ENCODE data around the gene NIPBL. TPM values are rescaled to one million over a fixed set of nuclear protein-coding genes. Genes with fewer than 3 reads are reported as not detected.

Gene NIPBL
- total RNA-seq, 1 donor from 2014 or later = 70.0 TPM

GRCh38 chr5:37014321-37014720 is 137.8 kb downstream of the NIPBL start:
- intact Hi-C loops (cut with micrococcal nuclease) = no loop called here

DNA sequence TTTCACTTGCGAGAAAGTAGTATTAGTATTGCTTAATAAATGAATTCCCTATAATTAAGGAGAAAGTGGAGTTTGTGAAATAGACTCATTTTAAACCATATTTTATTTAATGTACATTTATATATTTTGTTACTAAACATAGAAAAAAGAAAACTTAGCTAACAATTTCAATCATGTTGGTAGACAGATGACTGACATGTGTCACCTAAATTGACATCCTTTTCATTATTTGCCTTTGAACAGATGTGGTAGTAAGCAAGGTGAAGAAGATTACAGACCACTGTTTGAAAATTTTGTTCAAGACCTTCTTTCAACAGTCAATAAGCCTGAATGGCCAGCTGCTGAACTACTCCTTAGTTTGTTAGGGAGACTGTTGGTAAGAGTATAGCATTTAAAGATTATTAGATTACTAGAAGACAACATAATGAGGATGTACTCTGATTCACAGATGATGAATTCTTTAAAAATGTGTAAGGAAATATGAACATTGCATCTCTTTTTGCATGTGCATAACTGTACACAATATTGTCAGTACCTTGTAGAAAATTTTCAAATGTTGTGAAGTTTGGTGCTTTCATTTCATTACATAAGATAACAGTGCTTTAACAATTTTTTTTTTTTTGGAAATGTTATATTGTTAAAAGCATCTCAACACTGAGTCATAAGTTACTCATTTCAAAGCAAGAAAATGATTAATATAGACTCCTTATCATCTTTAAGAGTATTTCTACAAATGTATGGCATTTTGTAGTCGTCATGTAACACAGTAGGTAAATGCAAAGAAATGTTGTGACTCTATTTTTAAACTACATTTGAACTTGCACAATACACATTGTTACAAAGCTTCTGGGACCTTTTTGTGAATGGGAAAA is 139.5 kb downstream of the NIPBL start:
- intact Hi-C loops (cut with micrococcal nuclease) = no loop called here

- intact Hi-C loops (cut with micrococcal nuclease) = no loop called here
Measured at GRCh38 chr5:37028910-37029309, 152.3 kb downstream of the NIPBL start.

- intact Hi-C loops (cut with micrococcal nuclease) = no loop called here
Measured at GRCh38 chr5:37029436-37029835, 152.9 kb downstream of the NIPBL start.

DNA sequence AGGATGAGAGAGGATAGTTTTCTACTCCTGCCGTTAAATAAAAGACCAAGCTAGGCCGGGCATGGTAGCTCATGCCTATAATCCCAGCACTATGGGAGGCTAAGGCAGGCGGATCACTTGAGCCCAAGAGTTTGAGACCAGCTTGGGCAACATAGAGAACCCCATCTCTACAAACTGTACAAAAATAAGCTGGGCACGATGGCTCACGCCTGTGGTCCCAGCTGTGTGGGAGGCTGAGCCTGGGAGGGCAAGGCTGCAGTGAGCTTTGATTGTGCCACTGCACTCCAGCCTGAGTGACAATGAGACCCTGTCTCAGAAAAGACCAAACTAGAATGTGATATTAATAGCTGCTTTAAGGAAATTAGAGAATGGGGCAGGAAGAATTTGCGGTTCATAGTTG is 158.4 kb downstream of the NIPBL start:
- intact Hi-C loops (cut with micrococcal nuclease) = no loop called here

DNA sequence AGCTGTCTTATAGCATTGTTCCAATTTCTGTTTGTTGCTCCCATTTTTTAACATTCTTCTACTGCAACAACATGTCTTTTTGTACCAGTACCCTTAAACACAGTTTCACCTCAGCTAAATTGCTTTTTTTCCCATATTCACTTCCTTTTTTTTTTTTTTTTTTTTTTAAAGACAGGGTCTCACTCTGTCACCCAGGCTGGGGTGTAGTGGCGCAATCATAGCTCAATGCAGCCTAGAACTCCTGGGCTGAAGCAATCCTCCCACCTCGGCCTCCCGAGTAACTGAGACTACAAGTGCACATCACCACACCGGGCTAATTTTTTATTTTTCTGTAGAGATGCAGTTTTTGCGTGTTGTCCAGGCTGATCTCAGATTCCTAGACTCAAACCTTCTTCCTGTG is 161.3 kb downstream of the NIPBL start:
- intact Hi-C loops (cut with micrococcal nuclease) = no loop called here

DNA sequence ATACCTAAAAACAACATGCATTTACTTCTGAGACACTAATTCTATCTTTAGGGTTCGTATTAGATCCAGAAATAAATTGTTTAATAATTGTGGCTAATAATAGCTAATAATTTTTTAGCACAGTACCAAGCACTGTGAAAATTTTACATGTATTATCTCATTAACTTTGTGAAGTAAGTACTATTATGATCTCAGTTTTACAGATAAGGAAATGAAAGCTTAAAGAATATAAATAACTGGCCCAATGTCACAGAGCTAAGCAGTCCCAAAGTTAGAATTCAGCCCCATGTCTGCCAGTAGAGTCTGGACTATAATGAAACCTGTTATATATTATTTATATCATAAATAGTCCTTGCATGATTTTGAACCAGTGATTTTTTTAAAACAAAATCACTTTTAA is 163.3 kb downstream of the NIPBL start:
- intact Hi-C loops (cut with micrococcal nuclease) = no loop called here

DNA sequence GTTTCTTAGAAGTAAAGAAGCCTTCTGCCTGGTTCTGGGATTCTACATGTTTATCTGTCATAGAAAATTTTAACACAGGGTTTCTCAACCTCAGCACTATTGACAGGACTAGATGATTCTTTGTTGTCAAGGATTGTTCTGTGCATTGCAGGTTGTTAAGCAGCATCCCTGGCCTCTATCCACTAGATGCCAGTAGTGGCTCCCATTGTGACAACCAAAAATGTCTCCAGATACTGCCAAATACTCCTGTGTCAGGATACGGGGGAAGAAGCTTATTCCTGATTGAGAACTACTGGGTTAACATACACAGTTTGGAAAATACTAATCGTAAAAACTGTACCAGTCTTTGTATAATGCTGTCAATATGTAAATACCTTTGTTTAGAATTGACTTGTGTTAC is 167.1 kb downstream of the NIPBL start:
- intact Hi-C loops (cut with micrococcal nuclease) = no loop called here

GRCh38 chr5:37044120-37044519 is 167.6 kb downstream of the NIPBL start:
- intact Hi-C loops (cut with micrococcal nuclease) = no loop called here

- intact Hi-C loops (cut with micrococcal nuclease) = loop anchor here (2.0 kb wide), 1 partner anchor 203 kb away; the partner anchor contains the start of gene CPLANE1
Measured at GRCh38 chr5:37045703-37046102, 169.1 kb downstream of the NIPBL start.

DNA sequence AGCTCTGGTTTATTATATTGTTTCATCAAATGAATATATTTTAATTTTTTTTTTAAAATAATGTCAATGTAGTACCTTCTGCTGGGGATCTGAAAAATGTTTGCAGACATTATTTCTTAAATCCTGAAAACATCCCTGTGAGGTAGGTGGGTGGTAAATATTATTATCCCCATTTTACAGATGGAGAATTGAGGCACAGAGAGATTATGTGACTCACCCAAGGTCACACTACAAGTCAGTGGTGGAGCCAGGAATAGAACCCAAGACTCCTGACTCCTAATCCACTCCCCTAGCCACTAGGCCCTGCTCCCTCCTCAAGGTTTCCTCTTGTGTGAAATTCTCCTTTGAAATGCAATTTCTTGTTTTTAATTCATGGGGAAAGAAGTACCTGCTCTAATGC is 171.4 kb downstream of the NIPBL start:
- intact Hi-C loops (cut with micrococcal nuclease) = loop anchor here (2.0 kb wide), 1 partner anchor 201 kb away; the partner anchor contains the start of gene CPLANE1

GRCh38 chr5:37054391-37054790 is 177.8 kb downstream of the NIPBL start:
- intact Hi-C loops (cut with micrococcal nuclease) = loop anchor here (10.0 kb wide), 1 partner anchor 260 kb away; no protein-coding TSS in a partner anchor

DNA sequence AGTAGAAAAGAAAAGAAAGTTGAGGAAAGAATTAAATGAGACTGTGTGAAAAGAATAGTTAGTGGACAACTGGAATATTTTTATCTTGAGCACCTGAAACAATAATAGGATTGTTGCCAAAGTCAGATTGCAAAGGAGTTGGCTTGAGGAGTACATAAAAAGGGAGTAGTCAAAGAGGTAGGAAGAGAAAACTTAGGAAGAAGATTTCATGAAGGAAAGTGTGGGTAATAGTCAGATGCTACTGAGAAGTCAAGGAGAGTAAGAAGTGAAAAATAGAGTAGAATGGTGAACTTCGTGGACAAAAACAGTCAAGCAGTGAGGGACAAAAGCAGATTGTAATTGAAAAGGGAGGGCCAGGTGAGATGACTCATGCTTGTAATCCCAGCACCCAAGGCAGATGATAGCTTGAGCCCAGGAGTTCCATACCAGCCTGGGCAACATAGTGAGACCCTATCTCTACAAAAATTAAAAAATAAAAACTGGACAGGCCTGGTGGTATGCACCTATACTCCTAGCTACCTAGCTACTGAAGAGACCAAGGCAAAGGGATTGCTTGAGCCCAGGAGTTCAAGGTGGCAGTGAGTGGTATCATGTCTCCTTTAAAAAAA is 178.9 kb downstream of the NIPBL start:
- intact Hi-C loops (cut with micrococcal nuclease) = loop anchor here (5.0 to 10.0 kb wide), 2 partner anchors 57 to 259 kb away; no protein-coding TSS in a partner anchor

GRCh38 chr5:37056762-37057161 is 180.2 kb downstream of the NIPBL start:
- intact Hi-C loops (cut with micrococcal nuclease) = loop anchor here (5.0 to 10.0 kb wide), 2 partner anchors 56 to 258 kb away; no protein-coding TSS in a partner anchor

DNA sequence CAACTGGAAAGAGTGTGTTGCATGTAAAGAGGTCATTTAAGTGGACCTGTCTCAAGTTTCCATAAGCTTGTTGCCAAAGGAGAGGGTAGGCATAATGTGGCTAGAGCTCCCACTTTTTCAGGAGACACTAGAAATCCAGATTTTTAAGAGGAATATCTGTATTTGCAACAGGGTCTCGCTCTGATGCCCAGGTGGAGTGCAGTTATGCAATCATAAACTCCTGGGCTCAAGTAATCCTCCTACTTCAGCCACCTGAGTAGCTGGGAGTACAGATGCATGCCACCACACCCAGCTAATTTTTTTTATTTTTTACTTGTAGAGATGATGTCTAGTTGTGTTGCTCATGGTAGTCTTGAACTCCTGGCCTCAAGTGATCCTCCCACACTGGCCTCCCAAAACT is 183.5 kb downstream of the NIPBL start:
- intact Hi-C loops (cut with micrococcal nuclease) = no loop called here

- intact Hi-C loops (cut with micrococcal nuclease) = no loop called here
Measured at GRCh38 chr5:37063739-37064138, 187.2 kb downstream of the NIPBL start.

GRCh38 chr5:37064442-37064841 is 187.9 kb downstream of the NIPBL start:
- intact Hi-C loops (cut with micrococcal nuclease) = no loop called here

GRCh38 chr5:37071487-37071886 is 194.9 kb downstream of the NIPBL start:
- intact Hi-C loops (cut with micrococcal nuclease) = no loop called here

- intact Hi-C loops (cut with micrococcal nuclease) = no loop called here
Measured at GRCh38 chr5:37071901-37072581, 195.5 kb downstream of the NIPBL start.

DNA sequence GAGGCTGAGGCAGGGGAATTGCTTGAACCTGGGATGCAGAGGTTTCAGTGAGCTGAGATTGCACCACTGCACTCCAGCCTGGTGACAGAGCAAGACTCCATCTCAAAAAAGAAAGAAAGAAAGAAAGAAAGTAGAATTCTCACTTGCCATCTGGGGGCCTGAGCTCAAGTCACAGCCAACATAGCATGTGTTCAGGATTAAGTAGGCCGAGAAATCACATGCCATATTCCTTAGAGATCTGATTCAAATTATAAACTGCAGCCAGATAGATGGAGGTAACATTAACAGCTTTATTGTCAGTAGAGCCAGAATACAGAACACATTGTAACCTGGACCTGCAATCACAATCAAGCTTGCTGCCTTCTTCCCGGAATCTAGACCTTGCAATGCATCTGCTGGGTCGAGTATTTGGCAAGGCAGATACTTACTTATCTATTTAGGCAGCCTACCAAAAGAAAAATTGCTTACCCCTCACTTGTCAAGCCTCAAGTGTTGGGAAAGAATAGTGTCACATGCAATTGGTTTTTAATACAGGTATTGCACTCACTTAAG is 198.9 kb downstream of the NIPBL start:
- intact Hi-C loops (cut with micrococcal nuclease) = no loop called here

DNA sequence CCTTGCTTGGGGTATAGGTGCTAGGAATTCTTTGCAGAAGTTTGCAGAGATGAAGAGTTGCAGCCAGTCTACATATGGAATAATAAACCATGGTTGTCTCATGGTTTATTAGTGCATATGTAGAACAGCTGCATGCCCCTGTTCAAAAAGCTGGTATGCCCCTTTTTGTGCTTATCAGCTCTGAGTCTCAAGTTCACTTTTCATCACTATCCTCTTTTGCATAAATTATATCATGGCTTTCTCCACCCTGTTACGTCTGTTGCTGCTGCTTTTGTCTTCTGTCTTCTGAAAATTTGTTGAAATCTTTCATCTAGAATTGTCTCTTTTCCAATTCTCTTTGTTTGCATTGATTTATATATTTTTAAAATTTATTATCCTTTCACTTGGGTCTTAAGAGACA is 200.6 kb downstream of the NIPBL start:
- intact Hi-C loops (cut with micrococcal nuclease) = no loop called here

DNA sequence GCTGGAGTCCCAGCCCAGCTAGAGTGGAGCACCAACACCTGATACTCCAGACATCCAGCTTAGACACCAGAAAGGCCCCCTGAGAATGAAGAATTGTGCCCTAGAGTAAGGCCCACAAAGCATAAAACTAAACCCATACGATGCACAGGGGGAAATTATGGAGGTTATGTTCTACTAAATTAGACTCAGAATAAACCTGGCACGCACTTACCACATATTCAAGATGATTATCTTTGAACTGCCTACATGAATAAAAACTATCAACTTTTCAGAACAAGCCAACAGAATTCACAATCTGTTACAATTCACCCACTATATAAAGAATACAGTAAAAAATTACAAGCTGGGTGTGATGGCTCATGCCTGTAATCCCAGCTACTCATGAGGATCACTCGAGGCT is 204.1 kb downstream of the NIPBL start:
- intact Hi-C loops (cut with micrococcal nuclease) = no loop called here

All from T-helper 1 cell treated with Interleukin-12 subunit alpha and Interleukin-12 subunit beta and Interleukin-4 antibody, amounts not matched to agents 30 ng/mL and 1 ng/mL, for 36 hours (primary cell).